Measurements from ENCODE around the gene DNAI1. TPM values are rescaled to one million over a fixed set of nuclear protein-coding genes. Genes with fewer than 3 reads are reported as not detected.

DNAI1 gene
- total and polyA plus RNA-seq, 10 donors = not detected

GRCh38 chr9:34512131-34513078 lies 53.8 kb downstream of the DNAI1 start:
- DNase-seq = no peak
- intact Hi-C loops (cut with DNase I; ENCODE audit: low total_unique reads) = no loop called here
- Histone ChIP-seq H3K4me1 (no peaks in the 10 kb centered on the region), H3K27me3 (replicated peaks in 1 of 7) (no peaks in the 10 kb centered on the region), H3K36me3 (no peaks in the 10 kb centered on the region), H3K9me3 (no peaks in the 10 kb centered on the region), H3K4me3 (no peak overlapping the region), H3K27ac (no peak overlapping the region)
- 66 to 85% (median 78%) methylated on average over 8 to 9 of the region's 9 CpGs for WGBS, 5 donors
- no peak for TF ChIP-seq CTCF (IDR thresholded peaks at IDR 0.05 in 8 of 11, conservative IDR thresholded peaks at IDR 0.05 in 3 of 11)
- TF ChIP-seq POLR2A (IDR thresholded peaks at IDR 0.05) = no peak
- no peak for TF ChIP-seq POLR2AphosphoS5 (IDR thresholded peaks at IDR 0.05)

- Histone ChIP-seq H3K27me3 (replicated peaks in 1 of 7) (no peaks in the 10 kb centered on the region), H3K4me1 (no peaks in the 10 kb centered on the region), H3K4me3 (no peak overlapping the region), H3K9me3 (no peaks in the 10 kb centered on the region), H3K27ac (no peak overlapping the region), H3K36me3 (no peaks in the 10 kb centered on the region)
- intact Hi-C loops (cut with DNase I; ENCODE audit: low total_unique reads) = no loop called here
- no peak for DNase-seq
- TF ChIP-seq POLR2AphosphoS5 (IDR thresholded peaks at IDR 0.05) (no peak), POLR2A (IDR thresholded peaks at IDR 0.05) (no peak), CTCF (IDR thresholded peaks at IDR 0.05 in 8 of 11, conservative IDR thresholded peaks at IDR 0.05 in 3 of 11) (no peak)
- 62 to 74% (median 71%) methylated on average over 2 of the region's 2 CpGs for WGBS, 5 donors
Observed at GRCh38 chr9:34513567-34514214, 55.1 kb downstream of the DNAI1 start.

GRCh38 chr9:34514401-34514800 lies 55.8 kb downstream of the DNAI1 start:
- DNase-seq = no peak
- intact Hi-C loops (cut with DNase I; ENCODE audit: low total_unique reads) = no loop called here
- Histone ChIP-seq H3K9me3 (no peaks in the 10 kb centered on the region), H3K36me3 (no peaks in the 10 kb centered on the region), H3K4me1 (no peaks in the 10 kb centered on the region), H3K27ac (no peak overlapping the region), H3K27me3 (replicated peaks in 1 of 7) (no peaks in the 10 kb centered on the region), H3K4me3 (no peak overlapping the region)
- WGBS, 5 donors = 74 to 94% (median 89%) methylated on average over 5 to 8 of the region's 8 CpGs
- no peak for TF ChIP-seq CTCF (IDR thresholded peaks at IDR 0.05 in 8 of 11, conservative IDR thresholded peaks at IDR 0.05 in 3 of 11)
- TF ChIP-seq POLR2A (IDR thresholded peaks at IDR 0.05) = no peak
- no peak for TF ChIP-seq POLR2AphosphoS5 (IDR thresholded peaks at IDR 0.05)

GRCh38 chr9:34514816-34515215 lies 56.2 kb downstream of the DNAI1 start:
- 89 to 94% (median 92%) methylated on average over 3 of the region's 3 CpGs for WGBS, 5 donors
- no peaks in the 10 kb centered on the region for H3K27me3 ChIP-seq (replicated peaks in 1 of 7)
- no peak overlapping the region for H3K27ac ChIP-seq
- intact Hi-C loops (cut with DNase I; ENCODE audit: low total_unique reads) = no loop called here
- H3K9me3 ChIP-seq = no peaks in the 10 kb centered on the region
- no peak for DNase-seq
- no peaks in the 10 kb centered on the region for H3K36me3 ChIP-seq
- H3K4me3 ChIP-seq = no peak overlapping the region
- TF ChIP-seq POLR2AphosphoS5 (IDR thresholded peaks at IDR 0.05) = no peak
- no peak for TF ChIP-seq CTCF (IDR thresholded peaks at IDR 0.05 in 8 of 11, conservative IDR thresholded peaks at IDR 0.05 in 3 of 11)
- TF ChIP-seq POLR2A (IDR thresholded peaks at IDR 0.05) = no peak
- no peaks in the 10 kb centered on the region for H3K4me1 ChIP-seq
